KOPT-K1 (cell line): ENCODE measurements around the gene B4GALT1.

Experiments
- H3K27ac ChIP-seq: fragments of 200-600 bp; sonication (generic); 2 replicates; pipeline ENCODE4 v1.5.1; 2016; ENCODE audit warnings: antibody characterized with exemption, mild to moderate bottlenecking, low read depth, low read length; ENCODE audit not compliant: poor library complexity, severe bottlenecking
- H3K36me3 ChIP-seq: fragments of 200-600 bp; sonication (generic); 2 replicates; pipeline ENCODE4 v1.5.1; 2017; ENCODE audit warnings: antibody characterized with exemption, mild to moderate bottlenecking, low read length, moderate library complexity; ENCODE audit not compliant: insufficient read depth
- H3K9me3 ChIP-seq: fragments of 200-600 bp; sonication (generic); 2 replicates; pipeline ENCODE4 v1.5.1; 2017; ENCODE audit warnings: antibody characterized with exemption, low read length, mild to moderate bottlenecking; ENCODE audit not compliant: insufficient read depth, poor library complexity, severe bottlenecking

The B4GALT1 gene

GRCh38 chr9:33158843-33159776, 8.0 kb downstream of the B4GALT1 start:
- no peaks in the 10 kb centered on the region for H3K9me3 ChIP-seq
- peak overlapping the region; percentile 35 for H3K27ac ChIP-seq
- no peaks in the 10 kb centered on the region for H3K36me3 ChIP-seq

- H3K36me3 ChIP-seq, result no peaks in the 10 kb centered on the region
- peak overlapping the region; percentile 21 for H3K27ac ChIP-seq
- H3K9me3 ChIP-seq, result no peaks in the 10 kb centered on the region
Measured at GRCh38 chr9:33157960-33158842, 8.9 kb downstream of the B4GALT1 start.

GRCh38 chr9:33155393-33155792, 11.7 kb downstream of the B4GALT1 start:
- H3K36me3 ChIP-seq, result no peaks in the 10 kb centered on the region
- no peaks in the 10 kb centered on the region for H3K9me3 ChIP-seq
- no peak overlapping the region for H3K27ac ChIP-seq

- H3K36me3 ChIP-seq, result no peaks in the 10 kb centered on the region
- no peak overlapping the region for H3K27ac ChIP-seq
- H3K9me3 ChIP-seq, result no peaks in the 10 kb centered on the region
Measured at GRCh38 chr9:33154371-33154770, 12.8 kb downstream of the B4GALT1 start.

- Histone ChIP-seq H3K27ac (peak overlapping the region; percentile 35), H3K36me3 (no peaks in the 10 kb centered on the region), H3K9me3 (no peaks in the 10 kb centered on the region)
Measured at GRCh38 chr9:33153666-33154065, 13.5 kb downstream of the B4GALT1 start.

GRCh38 chr9:33153001-33153400, 14.1 kb downstream of the B4GALT1 start:
- no peaks in the 10 kb centered on the region for H3K9me3 ChIP-seq
- no peak overlapping the region for H3K27ac ChIP-seq

GRCh38 chr9:33151601-33152000, 15.5 kb downstream of the B4GALT1 start:
- no peak overlapping the region for H3K27ac ChIP-seq

More at GRCh38 chr9:33153001-33153400, 14.1 kb downstream of the B4GALT1 start:
- H3K36me3 ChIP-seq, result no peaks in the 10 kb centered on the region

GRCh38 chr9:33151007-33151557, 16.1 kb downstream of the B4GALT1 start:
- no peaks in the 10 kb centered on the region for H3K36me3 ChIP-seq
- H3K27ac ChIP-seq, result no peak overlapping the region

More at GRCh38 chr9:33151601-33152000, 15.5 kb downstream of the B4GALT1 start:
- no peaks in the 10 kb centered on the region for H3K9me3 ChIP-seq
- H3K36me3 ChIP-seq, result no peaks in the 10 kb centered on the region

GRCh38 chr9:33148367-33149014, 18.6 kb downstream of the B4GALT1 start:
- Histone ChIP-seq H3K9me3 (no peaks in the 10 kb centered on the region), H3K27ac (no peak overlapping the region), H3K36me3 (no peaks in the 10 kb centered on the region)

More at GRCh38 chr9:33151007-33151557, 16.1 kb downstream of the B4GALT1 start:
- H3K9me3 ChIP-seq, result no peaks in the 10 kb centered on the region

- Histone ChIP-seq H3K36me3 (no peaks in the 10 kb centered on the region), H3K27ac (no peak overlapping the region), H3K9me3 (no peaks in the 10 kb centered on the region)
Measured at GRCh38 chr9:33147416-33148169, 19.5 kb downstream of the B4GALT1 start.

GRCh38 chr9:33146298-33146697, 20.8 kb downstream of the B4GALT1 start:
- H3K9me3 ChIP-seq, result no peaks in the 10 kb centered on the region
- no peak overlapping the region for H3K27ac ChIP-seq

GRCh38 chr9:33144551-33144950, 22.6 kb downstream of the B4GALT1 start:
- H3K9me3 ChIP-seq, result no peaks in the 10 kb centered on the region
- H3K27ac ChIP-seq, result no peak overlapping the region
- H3K36me3 ChIP-seq, result no peaks in the 10 kb centered on the region

More at GRCh38 chr9:33146298-33146697, 20.8 kb downstream of the B4GALT1 start:
- no peaks in the 10 kb centered on the region for H3K36me3 ChIP-seq

GRCh38 chr9:33143241-33143661, 23.9 kb downstream of the B4GALT1 start:
- Histone ChIP-seq H3K9me3 (no peaks in the 10 kb centered on the region), H3K27ac (no peak overlapping the region), H3K36me3 (no peaks in the 10 kb centered on the region)

GRCh38 chr9:33142535-33142934, 24.6 kb downstream of the B4GALT1 start:
- Histone ChIP-seq H3K36me3 (no peaks in the 10 kb centered on the region), H3K9me3 (no peaks in the 10 kb centered on the region), H3K27ac (no peak overlapping the region)
